ENCODE results near the gene SGCG. TPM values are rescaled to one million over a fixed set of nuclear protein-coding genes. Genes with fewer than 3 reads are reported as not detected.
"Not testable (repeated sequence)": the region's sequence is repeated elsewhere in the genome, so short reads cannot be mapped to it uniquely, and the experiment has no call there.

SGCG gene
- total RNA-seq, 2 experiments from 2014 or later, result not detected

DNA sequence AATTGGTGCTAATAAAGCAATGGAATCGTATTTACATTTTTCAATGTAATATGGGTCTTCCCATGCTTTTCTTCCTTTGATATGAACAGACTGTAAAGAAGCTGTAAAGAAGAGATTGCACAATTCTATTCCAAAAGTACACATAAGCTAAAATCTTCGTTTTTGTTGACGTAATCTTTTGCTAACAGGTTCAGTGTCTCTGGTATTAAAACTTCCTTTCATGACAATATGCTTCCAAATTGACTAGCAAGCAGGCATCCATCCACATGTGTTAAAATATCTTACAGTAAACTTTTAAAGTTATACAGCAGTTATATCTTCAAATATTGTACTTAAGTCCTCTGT lies 19.3 kb upstream of the SGCG start:
- ChIA-PET CTCF (no interaction called here), POLR2A (no interaction called here)
- H3K36me3 Mint-ChIP-seq (ENCODE audit: low read depth), result no peaks in the 10 kb centered on the region
- peaks cover 2% of the 10 kb centered on the region for H3K4me1 Mint-ChIP-seq
- H3K27ac Mint-ChIP-seq, result no peak overlapping the region
- no peaks in the 10 kb centered on the region for H3K9me3 Mint-ChIP-seq
- H3K4me3 Mint-ChIP-seq, result no peak overlapping the region
- peaks cover 23% of the 10 kb centered on the region for H3K27me3 Mint-ChIP-seq
- no peak for DNase-seq

DNA sequence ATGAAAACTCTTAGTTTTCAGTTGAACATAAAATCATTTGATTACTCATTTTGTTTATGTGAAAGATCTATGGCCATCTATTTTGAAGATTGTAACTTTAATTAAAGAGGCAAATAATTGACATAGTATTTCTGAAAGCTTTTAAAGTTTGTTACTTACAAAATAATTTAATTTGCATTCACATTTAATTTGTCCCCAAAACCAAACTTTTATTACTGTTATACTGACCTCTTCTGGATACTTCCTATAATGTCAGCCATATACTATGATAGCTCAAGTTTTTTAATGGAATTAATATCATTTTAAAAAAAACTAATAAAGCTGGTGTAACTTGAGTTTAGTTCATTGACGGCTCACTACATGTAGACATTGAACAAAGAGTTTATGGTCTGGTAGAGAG lies 4.9 kb upstream of the SGCG start:
- no peak overlapping the region for H3K4me3 Mint-ChIP-seq
- H3K9me3 Mint-ChIP-seq, result no peaks in the 10 kb centered on the region
- no peak for DNase-seq
- H3K27me3 Mint-ChIP-seq, result peaks cover 17% of the 10 kb centered on the region
- no peaks in the 10 kb centered on the region for H3K36me3 Mint-ChIP-seq (ENCODE audit: low read depth)
- ChIA-PET POLR2A (no interaction called here), CTCF (interaction anchor here (1.5 kb wide), 1 partner anchor 88 kb away, joined by 3 read pairs; no protein-coding TSS in a partner anchor)
- no peak overlapping the region for H3K27ac Mint-ChIP-seq
- no peaks in the 10 kb centered on the region for H3K4me1 Mint-ChIP-seq

DNA sequence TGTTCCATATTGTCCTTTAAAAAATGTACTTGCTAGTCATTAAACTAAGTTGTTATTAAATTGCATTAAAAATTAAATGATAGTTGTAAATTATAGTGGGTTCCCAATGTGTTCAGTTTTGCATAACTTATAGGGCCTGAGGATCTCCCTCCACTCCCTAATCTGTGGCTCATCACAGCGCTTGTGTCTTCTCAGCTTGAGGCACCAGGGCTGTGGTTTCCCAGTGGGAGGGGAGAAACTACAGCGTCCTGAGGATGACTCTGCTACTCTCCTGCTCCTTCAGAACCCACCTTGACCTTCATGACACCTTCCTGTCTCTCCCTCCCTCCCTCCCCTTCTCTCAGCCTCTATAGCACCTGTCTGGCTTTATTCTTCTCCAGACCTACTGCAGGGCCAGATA lies 1.4 kb downstream of the SGCG start:
- Mint-ChIP-seq H3K27me3 (peaks cover 9% of the 10 kb centered on the region), H3K4me1 (no peaks in the 10 kb centered on the region), H3K4me3 (no peak overlapping the region), H3K27ac (no peak overlapping the region), H3K36me3 (ENCODE audit: low read depth) (no peaks in the 10 kb centered on the region), H3K9me3 (no peaks in the 10 kb centered on the region)
- POLR2A ChIA-PET, result no interaction called here
- no peak for DNase-seq
- CTCF ChIA-PET, result no interaction called here

DNA sequence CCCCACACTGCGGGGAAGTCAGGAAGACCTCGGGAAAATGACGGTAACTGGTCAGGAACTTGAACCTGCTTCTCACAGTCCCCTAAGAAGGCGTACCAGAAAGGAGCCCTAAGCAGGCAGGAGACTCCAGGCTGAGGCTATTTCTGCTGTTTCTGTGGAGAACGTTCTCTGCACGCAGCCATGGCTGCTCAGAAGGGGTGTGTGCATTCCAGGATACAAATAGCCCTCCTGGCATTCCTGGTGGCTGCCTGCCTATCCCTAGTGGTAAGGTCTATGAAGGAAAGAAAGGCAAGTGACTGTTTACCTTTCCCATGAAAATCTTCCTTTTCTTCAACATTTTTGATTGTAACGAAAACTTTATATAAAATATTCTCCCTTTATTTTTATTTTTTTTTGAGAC lies 2.5 kb downstream of the SGCG start:
- Mint-ChIP-seq H3K4me3 (no peak overlapping the region), H3K9me3 (no peaks in the 10 kb centered on the region), H3K27me3 (peaks cover 9% of the 10 kb centered on the region), H3K27ac (no peak overlapping the region), H3K36me3 (ENCODE audit: low read depth) (no peaks in the 10 kb centered on the region), H3K4me1 (no peaks in the 10 kb centered on the region)
- ChIA-PET POLR2A (no interaction called here), CTCF (no interaction called here)
- no peak for DNase-seq

DNA sequence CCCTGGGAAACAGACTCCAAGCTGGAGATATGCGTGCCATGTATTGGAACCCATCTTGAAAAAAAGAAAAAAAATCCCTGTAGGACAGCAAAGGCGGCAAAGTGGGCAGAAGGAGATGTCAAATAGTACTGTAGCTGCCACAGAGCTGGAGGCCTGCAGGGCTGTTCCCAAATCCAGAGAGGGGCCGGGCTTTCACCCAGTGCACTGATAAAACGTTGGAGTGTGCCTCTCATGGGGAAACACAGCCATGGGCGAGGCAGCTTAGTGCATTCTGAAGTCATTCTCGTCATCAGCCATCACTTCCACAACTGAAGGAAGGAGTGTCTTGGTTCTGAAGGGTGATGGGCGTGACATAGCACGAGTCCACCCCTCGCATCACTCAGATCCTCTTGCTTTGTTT lies 4.8 kb downstream of the SGCG start:
- no peak overlapping the region for H3K4me3 Mint-ChIP-seq
- H3K27ac Mint-ChIP-seq, result no peak overlapping the region
- ChIA-PET POLR2A (no interaction called here), CTCF (no interaction called here)
- peaks cover 6% of the 10 kb centered on the region for H3K27me3 Mint-ChIP-seq
- no peak for DNase-seq
- no peaks in the 10 kb centered on the region for H3K36me3 Mint-ChIP-seq (ENCODE audit: low read depth)
- no peaks in the 10 kb centered on the region for H3K4me1 Mint-ChIP-seq
- H3K9me3 Mint-ChIP-seq, result no peaks in the 10 kb centered on the region

DNA sequence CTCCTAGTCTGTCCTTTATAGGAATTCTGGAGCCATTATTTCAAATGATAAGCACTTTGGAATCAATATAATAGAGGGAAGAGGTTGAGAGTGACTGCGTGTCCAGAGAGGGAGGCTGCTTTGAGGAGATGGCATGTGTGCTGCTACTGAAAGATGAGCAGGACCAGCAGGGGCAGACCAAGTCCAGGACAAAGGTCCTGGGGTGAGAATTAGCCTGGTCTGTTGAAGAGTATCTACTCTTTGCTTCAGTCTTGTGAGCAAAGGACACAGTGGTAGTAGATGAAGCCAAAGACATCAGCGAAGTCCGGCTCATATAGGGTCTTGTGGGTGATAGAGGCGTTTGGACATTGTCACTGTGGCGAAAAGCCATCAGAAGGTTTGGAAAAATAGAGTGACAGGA lies 21.1 kb downstream of the SGCG start:
- DNase-seq, result no peak
- ChIA-PET POLR2A (no interaction called here), CTCF (no interaction called here)
- no peaks in the 10 kb centered on the region for H3K36me3 Mint-ChIP-seq (ENCODE audit: low read depth)
- no peaks in the 10 kb centered on the region for H3K4me1 Mint-ChIP-seq
- no peaks in the 10 kb centered on the region for H3K9me3 Mint-ChIP-seq
- no peak overlapping the region for H3K4me3 Mint-ChIP-seq
- no peak overlapping the region for H3K27ac Mint-ChIP-seq
- peaks cover 4% of the 10 kb centered on the region for H3K27me3 Mint-ChIP-seq

DNA sequence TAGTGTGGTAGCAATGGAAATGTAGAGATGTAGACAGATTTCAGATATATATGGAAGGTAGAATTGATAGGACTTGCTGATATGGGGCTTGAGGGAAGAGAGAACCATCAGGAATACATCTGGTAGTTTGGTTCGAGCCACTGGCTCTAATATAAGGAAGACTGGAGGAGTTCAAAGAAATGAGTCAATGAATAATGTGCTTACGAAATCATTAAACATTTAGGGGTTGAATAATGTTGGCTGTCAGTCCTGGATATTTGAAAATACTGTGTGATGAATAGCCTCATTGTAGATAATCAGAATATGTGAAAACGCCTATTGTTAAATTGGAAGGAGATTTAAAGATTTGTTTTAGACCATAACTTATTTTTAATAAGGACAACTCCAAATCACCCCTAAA lies 21.6 kb downstream of the SGCG start:
- Mint-ChIP-seq H3K27me3 (peaks cover 3% of the 10 kb centered on the region), H3K4me1 (no peaks in the 10 kb centered on the region), H3K4me3 (no peak overlapping the region), H3K9me3 (no peaks in the 10 kb centered on the region), H3K27ac (no peak overlapping the region), H3K36me3 (ENCODE audit: low read depth) (no peaks in the 10 kb centered on the region)
- ChIA-PET CTCF (no interaction called here), POLR2A (no interaction called here)
- DNase-seq, result no peak

DNA sequence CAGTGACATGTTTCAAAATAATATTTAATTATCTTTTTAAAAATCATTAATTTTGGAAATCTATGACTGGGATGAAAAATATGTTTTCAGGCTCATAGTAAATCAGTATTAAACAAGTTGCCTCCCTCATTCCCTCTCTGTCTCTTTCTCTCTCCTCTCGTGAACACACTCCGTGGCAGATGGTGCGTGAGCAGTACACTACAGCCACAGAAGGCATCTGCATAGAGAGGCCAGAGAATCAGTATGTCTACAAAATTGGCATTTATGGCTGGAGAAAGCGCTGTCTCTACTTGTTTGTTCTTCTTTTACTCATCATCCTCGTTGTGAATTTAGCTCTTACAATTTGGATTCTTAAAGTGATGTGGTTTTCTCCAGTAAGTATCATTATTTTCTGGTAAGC lies 22.7 kb downstream of the SGCG start:
- no peak for DNase-seq
- H3K9me3 Mint-ChIP-seq, result no peaks in the 10 kb centered on the region
- H3K36me3 Mint-ChIP-seq (ENCODE audit: low read depth), result no peaks in the 10 kb centered on the region
- H3K4me1 Mint-ChIP-seq, result no peaks in the 10 kb centered on the region
- H3K27me3 Mint-ChIP-seq, result peaks cover 3% of the 10 kb centered on the region
- ChIA-PET POLR2A (no interaction called here), CTCF (no interaction called here)
- H3K4me3 Mint-ChIP-seq, result no peak overlapping the region
- H3K27ac Mint-ChIP-seq, result no peak overlapping the region

DNA sequence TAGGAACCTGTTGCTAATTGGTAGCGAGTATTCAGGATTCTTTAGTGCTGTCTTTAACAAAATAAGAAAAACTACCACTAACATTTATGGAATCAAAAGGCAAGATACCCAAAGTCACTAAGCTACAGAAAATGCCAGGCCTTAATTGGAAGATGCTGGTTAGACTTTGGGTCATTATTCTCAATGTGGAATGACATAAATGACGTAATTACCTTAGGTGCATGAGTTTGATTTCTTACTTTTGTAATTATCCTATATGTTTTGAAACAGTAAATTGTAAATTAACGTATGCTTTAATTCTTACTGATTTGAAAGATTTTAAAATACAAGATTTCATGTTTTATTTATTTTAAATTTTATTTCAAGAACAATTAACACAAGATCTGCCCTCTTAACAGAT lies 25.0 kb downstream of the SGCG start:
- Mint-ChIP-seq H3K4me1 (no peaks in the 10 kb centered on the region), H3K27ac (no peak overlapping the region), H3K4me3 (no peak overlapping the region), H3K27me3 (peaks cover 3% of the 10 kb centered on the region), H3K9me3 (no peaks in the 10 kb centered on the region), H3K36me3 (ENCODE audit: low read depth) (no peaks in the 10 kb centered on the region)
- CTCF ChIA-PET, result no interaction called here
- DNase-seq, result no peak
- POLR2A ChIA-PET, result no interaction called here

DNA sequence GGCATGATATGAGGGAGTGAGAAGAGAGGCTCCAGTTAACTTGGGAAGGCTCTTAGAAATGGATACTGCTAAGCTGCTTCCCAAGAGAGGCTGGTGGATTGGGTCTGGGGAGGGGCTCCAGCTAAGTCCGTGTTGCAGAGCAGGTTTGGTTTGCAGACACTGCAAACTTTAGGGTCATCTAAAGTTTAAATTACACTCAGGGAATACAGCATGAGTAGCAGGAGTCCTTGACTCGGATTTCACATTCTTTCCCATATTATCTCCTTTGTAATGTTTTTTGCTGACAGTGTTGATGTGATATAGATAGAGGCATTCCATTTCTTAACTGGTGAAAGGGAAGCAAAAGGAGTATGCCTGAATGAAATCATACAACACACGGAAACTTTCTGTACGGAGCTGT lies 31.9 kb downstream of the SGCG start:
- H3K36me3 Mint-ChIP-seq (ENCODE audit: low read depth), result no peaks in the 10 kb centered on the region
- no peak overlapping the region for H3K27ac Mint-ChIP-seq
- no peak for DNase-seq
- no peak overlapping the region for H3K4me3 Mint-ChIP-seq
- ChIA-PET CTCF (no interaction called here), POLR2A (no interaction called here)
- H3K4me1 Mint-ChIP-seq, result no peaks in the 10 kb centered on the region
- no peaks in the 10 kb centered on the region for H3K27me3 Mint-ChIP-seq
- peaks cover 3% of the 10 kb centered on the region for H3K9me3 Mint-ChIP-seq

DNA sequence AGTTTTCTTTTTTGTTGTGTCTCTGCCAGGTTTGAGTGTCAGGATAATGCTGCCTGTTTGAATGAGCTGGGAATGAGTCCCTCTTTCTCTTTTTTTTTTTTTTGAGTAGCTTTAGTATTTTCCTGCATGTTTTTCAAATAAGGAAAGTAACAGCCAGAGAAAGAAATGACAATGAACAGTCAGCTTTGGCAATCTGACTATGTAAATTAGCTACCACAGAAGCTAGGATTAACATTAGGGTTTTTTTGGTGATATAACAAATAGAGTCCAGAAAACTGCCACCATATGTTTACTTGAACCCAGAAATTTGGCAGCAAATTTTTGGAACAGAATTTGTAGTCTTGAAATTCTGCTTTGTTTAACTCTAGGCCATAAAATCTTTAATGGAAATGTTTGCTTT lies 50.5 kb downstream of the SGCG start:
- CTCF ChIA-PET, result no interaction called here
- H3K4me1 Mint-ChIP-seq, result no peaks in the 10 kb centered on the region

DNA sequence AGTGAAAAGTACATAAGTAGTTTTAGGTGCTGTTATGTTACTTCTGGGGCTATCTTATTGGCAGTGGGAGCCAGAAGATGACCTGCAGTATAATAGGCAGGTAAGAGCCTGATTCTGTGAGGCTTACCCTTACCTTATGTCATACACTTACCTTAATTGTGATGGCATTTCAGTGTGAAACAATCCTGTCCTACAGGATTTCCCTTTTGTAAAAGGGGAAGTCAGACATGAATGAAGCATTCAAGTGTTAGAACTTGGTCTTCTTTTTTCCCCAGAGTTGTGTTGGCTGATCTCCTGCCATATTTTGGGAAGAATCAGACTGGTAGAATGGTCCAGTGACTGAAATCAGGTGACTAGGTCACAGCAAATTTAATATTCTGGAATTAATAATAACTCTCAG lies 55.2 kb downstream of the SGCG start:
- Mint-ChIP-seq H3K4me3 (no peak overlapping the region), H3K9me3 (no peaks in the 10 kb centered on the region), H3K36me3 (ENCODE audit: low read depth) (no peaks in the 10 kb centered on the region), H3K27me3 (peaks cover 6% of the 10 kb centered on the region), H3K4me1 (no peaks in the 10 kb centered on the region), H3K27ac (no peak overlapping the region)
- POLR2A ChIA-PET, result no interaction called here
- DNase-seq, result no peak
- CTCF ChIA-PET, result no interaction called here

More for the DNA sequence above, 50.5 kb downstream of the SGCG start:
- H3K27ac Mint-ChIP-seq, result no peak overlapping the region
- peaks cover 3% of the 10 kb centered on the region for H3K27me3 Mint-ChIP-seq
- H3K4me3 Mint-ChIP-seq, result no peak overlapping the region
- no peak for DNase-seq
- POLR2A ChIA-PET, result interaction anchor here (0.6 kb wide), 1 partner anchor 365 kb away, joined by 3 read pairs; no protein-coding TSS in a partner anchor
- H3K36me3 Mint-ChIP-seq (ENCODE audit: low read depth), result no peaks in the 10 kb centered on the region
- no peaks in the 10 kb centered on the region for H3K9me3 Mint-ChIP-seq

DNA sequence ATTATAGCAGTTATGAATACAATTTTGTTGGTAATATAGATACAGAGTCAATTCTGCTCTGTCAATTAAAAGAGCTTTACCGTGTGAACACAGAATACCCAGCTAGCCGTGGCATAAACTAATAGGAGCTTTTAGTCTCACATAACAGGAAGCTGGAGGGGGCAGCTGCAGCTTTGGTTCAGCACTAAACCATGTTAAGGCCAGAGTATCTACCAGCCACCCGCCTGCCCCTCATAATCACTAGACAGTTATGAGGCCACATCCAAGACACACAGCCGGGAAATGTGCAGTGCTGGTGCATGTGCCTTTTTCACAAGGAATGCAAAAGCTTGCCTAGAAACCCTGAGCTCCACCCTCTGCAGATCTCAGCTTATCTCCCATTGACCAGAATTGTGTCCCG lies 62.3 kb downstream of the SGCG start:
- Mint-ChIP-seq H3K9me3 (no peaks in the 10 kb centered on the region), H3K4me1 (no peaks in the 10 kb centered on the region), H3K27me3 (peaks cover 7% of the 10 kb centered on the region), H3K27ac (no peak overlapping the region), H3K4me3 (no peak overlapping the region), H3K36me3 (ENCODE audit: low read depth) (no peaks in the 10 kb centered on the region)
- ChIA-PET CTCF (no interaction called here), POLR2A (no interaction called here)
- no peak for DNase-seq

DNA sequence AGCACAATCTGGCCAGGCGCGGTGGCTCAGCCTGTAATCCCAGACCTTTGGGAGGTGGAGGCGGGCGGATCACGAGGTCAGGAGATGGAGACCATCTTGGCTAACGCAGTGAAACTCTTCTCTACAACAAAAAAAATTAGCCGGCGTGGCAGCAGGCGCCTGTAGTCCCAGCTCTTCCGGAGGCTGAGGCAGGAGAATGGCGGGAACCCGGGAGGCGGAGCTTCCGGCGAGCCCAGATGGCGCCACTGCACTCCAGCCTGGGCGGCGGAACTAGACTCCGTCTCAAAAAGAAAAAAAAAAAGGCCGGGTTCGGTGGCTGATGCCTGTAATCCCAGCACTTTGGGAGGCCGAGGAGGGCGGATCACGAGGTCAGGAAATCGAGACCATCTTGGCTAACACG lies 67.6 kb downstream of the SGCG start:
- DNase-seq; H3K36me3 Mint-ChIP-seq (ENCODE audit: low read depth); H3K27me3 Mint-ChIP-seq; H3K4me3 Mint-ChIP-seq; POLR2A ChIA-PET; H3K27ac Mint-ChIP-seq; CTCF ChIA-PET; H3K4me1 Mint-ChIP-seq; H3K9me3 Mint-ChIP-seq: not testable (repeated sequence)

DNA sequence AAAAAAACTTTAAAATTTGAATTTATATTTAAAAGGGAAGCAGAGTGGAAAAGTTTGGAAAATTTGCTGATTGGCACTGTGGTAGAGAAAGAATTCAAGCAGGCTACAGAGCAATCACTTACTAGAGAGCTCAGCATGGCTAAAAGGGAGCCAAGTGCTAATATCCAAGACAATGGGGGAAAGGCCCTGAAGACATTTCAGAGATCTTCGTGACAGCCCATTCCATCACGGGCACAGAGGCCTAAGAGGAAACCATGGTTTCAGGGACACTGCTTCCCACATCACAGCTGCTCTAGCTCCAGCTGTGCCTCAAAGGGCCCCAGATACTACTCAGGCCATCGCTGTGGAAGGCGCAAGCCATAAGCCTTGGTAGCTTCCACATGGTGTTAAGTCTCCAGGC lies 73.7 kb downstream of the SGCG start:
- H3K4me3 Mint-ChIP-seq, result no peak overlapping the region
- no peak for DNase-seq
- no peak overlapping the region for H3K27ac Mint-ChIP-seq
- peaks cover 9% of the 10 kb centered on the region for H3K27me3 Mint-ChIP-seq
- peaks cover 4% of the 10 kb centered on the region for H3K9me3 Mint-ChIP-seq
- POLR2A ChIA-PET, result no interaction called here
- no peaks in the 10 kb centered on the region for H3K4me1 Mint-ChIP-seq
- no peaks in the 10 kb centered on the region for H3K36me3 Mint-ChIP-seq (ENCODE audit: low read depth)
- CTCF ChIA-PET, result no interaction called here

Data from activated CD4-positive, alpha-beta memory T cell treated with anti-CD3 and anti-CD28 coated beads, Interleukin-2, amount 10 ng/mL, durations not matched to agents 7 days and 5 days (primary cell).